Uterus (tissue), 4 donors: ENCODE results near the gene SLC35E3. TPM values are rescaled to one million over a fixed set of nuclear protein-coding genes. Genes with fewer than 3 reads are reported as not detected.
A peak's percentile ranks its signal among the peaks of the same experiment; 100 is the strongest.
"Not testable (repeated sequence)": the region's sequence is repeated elsewhere in the genome, so short reads cannot be mapped to it uniquely, and the experiment has no call there.

Experiments used
- DNase-seq, 2 donors: peaks; one replicate each; pipeline ENCODE4 v3.0.0-alpha.2; 2019 to 2020
- H3K27ac ChIP-seq, 2 donors: fragments of 200-600 bp; sonication (generic); 1 replicate in 1 of 2; 2 replicates in 1 of 2; pipeline ENCODE4 v1.5.1; 2016 to 2018
- H3K27me3 ChIP-seq, 2 donors: fragments of 200-600 bp; sonication (generic); one replicate each; pipeline ENCODE4 v1.5.1; 2018 to 2019; ENCODE audit warnings: control low read depth in 1 of 2
- H3K36me3 ChIP-seq, 2 donors: fragments of 200-600 bp; sonication (generic); one replicate each; pipeline ENCODE4 v1.5.1; 2019; ENCODE audit warnings: control low read depth in 1 of 2
- H3K4me1 ChIP-seq, 2 donors: fragments of 200-600 bp; sonication (generic); one replicate each; pipeline ENCODE4 v1.5.1; 2018 to 2019; ENCODE audit warnings: control low read depth in 1 of 2
- H3K4me3 ChIP-seq, 2 donors: fragments of 200-600 bp; sonication (generic); 1 replicate in 1 of 2; 2 replicates in 1 of 2; pipeline ENCODE4 v1.5.1; 2018 to 2019; ENCODE audit warnings: mild to moderate bottlenecking in 1 of 2
- H3K9me3 ChIP-seq, 2 donors: fragments of 200-600 bp; sonication (generic); one replicate each; pipeline ENCODE4 v1.5.1; 2019; ENCODE audit warnings: control low read depth in 1 of 2
- CTCF ChIP-seq, 4 experiments: fragments of 200-600 bp in 2 of 4; fragments of 450-650 bp in 2 of 4; sonication (generic) in 2 of 4; IDR thresholded peaks; one replicate each; pipeline ENCODE4 v1.5.1; 2016 to 2019; ENCODE audit warnings: antibody characterized with exemption in 4 of 4, mild to moderate bottlenecking in 2 of 4, moderate library complexity in 1 of 4
- POLR2A ChIP-seq, 2 donors: fragments of 450-650 bp; IDR thresholded peaks; one replicate each; pipeline ENCODE4 v1.6.1; 2016; ENCODE audit warnings: antibody characterized with exemption in 2 of 2, mild to moderate bottlenecking in 1 of 2, moderate library complexity in 1 of 2
- intact Hi-C: fragments of 100-400 bp; cut with DNase I; formaldehyde crosslinking; loops from one replicate; pipeline ENCODE4 v1.15.1; 2023; ENCODE audit warnings: low total_unique reads
- total RNA-seq, 4 donors: library from RNA; depleted of rRNA in 3 of 4; stranded (reverse); fragments of >200 nt in 3 of 4; gene quantifications; one replicate each; pipeline versions ENCODE4 v1.1.0 to v1.2.4, GENCODE V29; 2014 to 2023
- donor health status: DM: yes; HTN: yes; CAD: no.

Gene SLC35E3
- total RNA-seq, 4 donors from 2014 or later, result 0.29 to 15.3 (median 6.5) TPM; not detected in 1

GRCh38 chr12:68805592-68806120 is 59.7 kb downstream of the SLC35E3 start:
- Histone ChIP-seq H3K27ac (no peak overlapping the region), H3K4me1 (no peaks in the 10 kb centered on the region), H3K4me3 (no peak overlapping the region), H3K27me3 (no peaks in the 10 kb centered on the region), H3K9me3 (no peaks in the 10 kb centered on the region), H3K36me3 (no peaks in the 10 kb centered on the region)
- no peak for DNase-seq
- TF ChIP-seq POLR2A (IDR thresholded peaks at IDR 0.05), result no peak
- no peak for TF ChIP-seq CTCF (IDR thresholded peaks at IDR 0.05)
- intact Hi-C loops, result no loop called here

GRCh38 chr12:68806488-68807237 is 60.7 kb downstream of the SLC35E3 start:
- H3K4me3 ChIP-seq, result peak overlapping the region; percentile 78 to 99
- H3K27ac ChIP-seq, result peak overlapping the region; percentile 98 to 99
- H3K36me3 ChIP-seq, result no peaks in the 10 kb centered on the region
- H3K4me1 ChIP-seq, result peaks cover 0 to 4% of the 10 kb centered on the region in 2 donors
- no peaks in the 10 kb centered on the region for H3K27me3 ChIP-seq
- DNase-seq, result no peak
- intact Hi-C loops, result no loop called here
- no peaks in the 10 kb centered on the region for H3K9me3 ChIP-seq
- TF ChIP-seq POLR2A (IDR thresholded peaks at IDR 0.05) (no peak), CTCF (IDR thresholded peaks at IDR 0.05) (no peak)

GRCh38 chr12:68807274-68807575 is 61.2 kb downstream of the SLC35E3 start:
- H3K36me3 ChIP-seq, H3K4me1 ChIP-seq, H3K27me3 ChIP-seq, intact Hi-C loops, H3K9me3 ChIP-seq, DNase-seq: not testable (repeated sequence)
- peak overlapping the region; percentile 98 to 99 for H3K27ac ChIP-seq
- peak overlapping the region; percentile 78 to 99 for H3K4me3 ChIP-seq

GRCh38 chr12:68807576-68808387 is 61.8 kb downstream of the SLC35E3 start, which contains the start of gene MDM2:
MDM2 (plus strand) TSS chr12:68808177; CDS start chr12:68808478, 301 bp downstream.
- Histone ChIP-seq H3K27me3 (no peaks in the 10 kb centered on the region), H3K36me3 (no peaks in the 10 kb centered on the region), H3K4me3 (peak within 1 kb of the TSS; percentile 78 to 99), H3K4me1 (peaks cover 0 to 9% of the 10 kb centered on the region in 2 donors), H3K27ac (peak within 1 kb of the TSS; percentile 98 to 99), H3K9me3 (no peaks in the 10 kb centered on the region)
- TF ChIP-seq POLR2A (IDR thresholded peaks at IDR 0.05), result peak; percentile 70 to 91
- peak; percentile 71 to 89 (median 81) for TF ChIP-seq CTCF (IDR thresholded peaks at IDR 0.05)
- intact Hi-C loops, result no loop called here
- peak; percentile 92 to 95 for DNase-seq

- Histone ChIP-seq H3K4me1 (peaks cover 0 to 9% of the 10 kb centered on the region in 2 donors), H3K4me3 (peak overlapping the region; percentile 78 to 99), H3K27ac (peak overlapping the region; percentile 98 to 99), H3K27me3 (no peaks in the 10 kb centered on the region), H3K36me3 (no peaks in the 10 kb centered on the region), H3K9me3 (no peaks in the 10 kb centered on the region)
- TF ChIP-seq POLR2A (IDR thresholded peaks at IDR 0.05) (peak; percentile 27), CTCF (IDR thresholded peaks at IDR 0.05) (no peak)
- DNase-seq, result peak; percentile 78 to 79
- intact Hi-C loops, result no loop called here
Measured at GRCh38 chr12:68808388-68809189, 62.6 kb downstream of the SLC35E3 start.
